Stimulated activated CD4-positive, alpha-beta T cell treated with anti-CD3 and anti-CD28 coated beads, Interleukin-12 subunit alpha, Interleukin-12 subunit beta, amount 100 ng/mL, for 4 hours (primary cell): Measurements from ENCODE around the gene ARHGEF11.

Experiments
- DNase-seq: peaks from one replicate; pipeline ENCODE4 v3.0.0-alpha.2; 2020

Gene ARHGEF11

DNA sequence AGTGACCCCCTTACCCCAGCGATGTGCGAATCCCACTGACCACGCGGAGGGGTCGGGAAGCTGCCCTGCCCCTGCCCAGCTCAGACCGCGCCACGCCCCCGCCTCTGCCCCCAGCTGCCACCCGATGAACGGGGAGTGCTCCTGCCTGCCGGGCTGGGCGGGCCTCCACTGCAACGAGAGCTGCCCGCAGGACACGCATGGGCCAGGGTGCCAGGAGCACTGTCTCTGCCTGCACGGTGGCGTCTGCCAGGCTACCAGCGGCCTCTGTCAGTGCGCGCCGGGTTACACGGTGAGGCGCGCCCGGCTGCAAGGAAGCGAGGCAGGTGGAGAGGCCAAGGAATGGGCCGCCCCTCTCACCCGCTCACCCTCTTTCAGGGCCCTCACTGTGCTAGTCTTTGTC lies 137.0 kb downstream of the ARHGEF11 start:
- no peak for DNase-seq

DNA sequence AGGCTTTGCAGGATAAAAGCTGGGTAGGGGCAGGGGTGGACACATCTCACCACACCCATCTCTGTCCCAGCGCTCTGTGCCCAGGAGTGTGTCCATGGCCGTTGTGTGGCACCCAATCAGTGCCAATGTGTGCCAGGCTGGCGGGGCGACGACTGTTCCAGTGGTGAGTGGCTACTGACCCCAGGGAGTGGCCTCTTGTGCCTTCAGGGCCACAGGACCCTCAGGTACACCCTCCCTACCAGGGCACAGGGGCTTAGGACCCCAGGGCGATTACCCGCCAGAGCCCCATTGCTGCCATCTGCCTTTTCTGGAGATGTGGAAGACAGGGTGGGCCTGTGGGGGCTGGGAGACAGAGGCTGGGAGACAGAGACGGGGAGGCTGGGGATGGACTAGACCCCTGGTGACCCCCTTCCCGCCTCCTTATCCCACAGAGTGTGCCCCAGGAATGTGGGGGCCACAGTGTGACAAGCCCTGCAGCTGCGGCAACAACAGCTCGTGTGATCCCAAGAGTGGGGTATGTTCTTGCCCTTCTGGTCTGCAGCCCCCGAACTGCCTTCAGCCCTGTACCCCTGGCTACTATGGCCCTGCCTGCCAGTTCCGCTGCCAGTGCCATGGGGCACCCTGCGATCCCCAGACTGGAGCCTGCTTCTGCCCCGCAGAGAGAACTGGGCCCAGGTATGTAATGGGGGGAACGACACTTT lies 139.2 kb downstream of the ARHGEF11 start:
- DNase-seq, result no peak

DNA sequence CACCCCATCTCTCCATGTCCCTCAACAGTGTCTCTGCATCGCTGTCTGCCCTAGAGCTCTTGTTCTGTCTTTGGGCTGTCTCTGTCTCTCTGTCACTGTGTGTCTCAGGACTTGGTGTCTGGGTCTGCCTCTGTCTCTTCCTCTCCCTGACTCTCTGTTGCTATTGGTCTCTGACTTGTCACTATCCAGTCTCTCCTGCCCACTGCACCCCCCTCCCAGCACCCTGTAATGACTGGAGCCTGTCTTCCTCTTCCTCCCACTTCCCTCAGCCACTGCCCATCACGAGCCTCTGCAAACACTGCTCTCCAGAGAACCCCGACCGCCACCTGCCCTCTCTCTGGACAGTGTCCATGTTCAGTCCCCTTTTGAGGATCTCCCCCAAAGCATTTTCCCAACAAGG lies 139.9 kb downstream of the ARHGEF11 start:
- DNase-seq, result no peak

DNA sequence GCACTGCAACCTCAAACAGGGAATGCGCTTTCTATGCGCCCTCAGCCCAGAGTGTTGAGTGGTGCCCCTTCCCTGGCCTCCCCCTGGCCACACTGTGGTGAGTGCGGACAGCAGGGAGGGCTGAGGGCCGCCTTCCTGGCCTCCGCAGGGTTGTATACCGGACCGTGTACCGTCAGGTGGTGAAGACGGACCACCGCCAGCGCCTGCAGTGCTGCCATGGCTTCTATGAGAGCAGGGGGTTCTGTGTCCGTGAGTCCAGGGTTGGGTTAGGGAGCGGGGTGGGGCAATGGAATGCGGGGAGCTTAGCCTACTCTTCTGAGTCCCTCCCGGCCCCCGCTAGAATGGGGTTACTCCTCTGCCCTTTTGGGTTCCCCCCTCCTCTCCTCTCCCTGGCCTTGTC lies 140.4 kb downstream of the ARHGEF11 start:
- no peak for DNase-seq

DNA sequence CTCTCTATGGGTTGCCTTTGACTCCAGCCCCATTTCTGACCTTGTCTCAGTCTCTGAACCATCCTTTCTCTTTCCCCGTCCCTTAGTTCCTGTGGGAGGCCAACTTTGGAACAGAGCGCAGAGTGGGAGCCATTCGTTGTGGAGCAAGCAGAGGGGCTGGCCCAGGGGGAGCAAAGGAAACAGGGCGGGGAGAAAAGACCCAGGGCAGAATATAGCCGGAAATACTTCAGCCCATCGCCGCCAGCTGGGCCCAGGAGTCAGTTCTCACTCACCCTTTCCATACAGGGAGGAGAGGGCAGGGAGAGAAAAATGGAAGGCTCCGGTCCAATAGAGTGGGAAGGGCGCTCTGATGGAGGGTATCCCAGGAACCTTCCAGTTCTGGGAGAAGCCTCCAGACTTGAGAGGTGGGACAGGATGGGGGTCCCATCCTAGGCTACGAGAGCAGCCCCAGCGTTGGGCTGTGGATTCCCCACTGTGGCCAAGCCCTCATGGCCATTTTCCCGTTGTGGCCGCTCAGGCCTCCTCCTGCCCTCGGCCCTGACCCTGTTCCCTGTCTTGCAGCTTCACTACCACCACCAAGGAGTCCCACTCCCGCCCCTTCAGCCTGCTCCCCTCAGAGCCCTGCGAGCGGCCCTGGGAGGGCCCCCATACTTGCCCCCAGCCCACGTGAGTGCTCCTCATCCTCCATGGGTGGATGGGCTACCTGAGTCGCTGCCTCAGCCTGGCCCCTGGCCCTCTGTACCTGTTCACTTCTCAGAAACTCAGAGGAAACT lies 141.2 kb downstream of the ARHGEF11 start:
- DNase-seq, result no peak

DNA sequence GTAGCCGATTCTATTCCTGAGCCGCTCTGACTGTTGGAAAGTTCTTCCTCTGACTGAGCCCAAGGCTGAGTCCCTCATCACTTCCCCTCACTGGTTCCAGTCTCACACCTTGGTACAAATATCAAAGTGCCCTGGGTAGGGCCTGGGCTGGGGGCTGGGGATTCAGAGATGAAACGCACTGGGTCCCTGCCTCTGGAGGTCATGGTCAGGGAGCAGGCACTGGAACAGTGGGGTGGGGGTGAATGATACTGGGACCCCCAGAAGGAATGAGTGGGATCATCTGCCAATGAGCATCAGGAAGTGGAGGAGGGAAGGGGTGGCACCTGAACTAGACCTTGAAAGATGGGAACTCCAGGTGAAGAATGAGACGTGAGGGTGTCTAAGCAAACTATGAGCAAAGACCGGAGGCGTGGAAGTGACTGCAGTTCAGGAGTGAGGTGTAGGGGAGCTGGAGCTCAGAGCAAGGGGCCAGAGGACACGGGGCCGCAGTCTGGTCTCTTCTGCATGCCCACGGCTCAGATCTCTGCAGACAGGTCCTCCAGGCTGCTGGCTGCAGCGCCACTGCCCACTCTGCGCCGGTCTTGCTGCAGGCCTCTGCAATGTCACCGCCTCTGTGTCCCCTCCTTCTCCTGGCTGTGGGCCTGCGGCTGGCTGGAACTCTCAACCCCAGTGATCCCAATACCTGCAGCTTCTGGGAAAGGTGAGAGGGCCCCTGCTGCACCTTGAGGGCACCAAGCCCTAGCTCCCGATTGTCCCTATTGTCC lies 142.0 kb downstream of the ARHGEF11 start:
- no peak for DNase-seq

DNA sequence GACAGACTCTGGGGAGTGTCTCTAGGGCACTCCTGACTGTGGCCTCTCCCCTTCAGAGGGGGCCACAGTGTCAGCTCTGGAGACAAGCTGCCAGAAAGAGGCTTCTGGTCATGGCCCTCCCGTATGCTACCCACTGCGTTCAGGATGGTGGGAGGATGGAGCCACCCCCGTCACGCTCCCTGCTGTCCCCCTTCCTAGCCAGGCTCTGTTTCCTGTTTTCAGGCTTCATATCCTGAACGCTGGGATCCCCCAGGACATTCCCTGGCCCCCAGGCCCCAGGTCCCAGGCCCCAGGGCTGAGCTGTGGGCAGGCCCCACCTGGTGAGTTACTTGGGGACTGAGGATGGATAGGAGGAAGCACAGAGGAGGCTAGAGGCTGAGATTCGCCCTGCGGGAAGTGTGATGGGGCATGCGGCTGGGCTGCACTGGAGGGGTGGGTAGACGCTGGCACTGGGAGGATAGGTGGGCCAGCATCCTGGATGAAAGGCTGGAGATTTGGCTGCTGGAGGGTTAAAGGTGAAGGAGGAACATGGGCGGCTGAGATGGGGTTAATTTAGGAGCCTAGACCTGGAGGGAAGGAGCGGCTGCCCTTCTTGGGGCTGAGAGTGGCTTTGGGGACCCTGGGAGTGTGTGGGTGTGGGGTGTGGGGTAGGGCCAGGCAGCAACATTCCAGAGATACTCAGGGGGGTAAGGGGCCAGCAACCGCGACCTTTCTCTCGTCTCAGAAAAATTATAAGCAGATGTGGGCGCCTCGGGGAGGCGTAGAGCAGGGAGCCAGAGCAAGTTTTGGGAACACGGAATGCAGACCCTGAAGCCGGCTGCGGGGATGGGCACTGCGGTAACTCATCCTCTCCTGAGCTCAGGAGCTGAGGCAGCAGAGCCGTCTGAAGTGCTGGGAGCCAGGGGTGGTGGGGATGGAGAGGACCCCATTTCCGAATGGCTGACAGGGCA lies 143.3 kb downstream of the ARHGEF11 start:
- no peak for DNase-seq

DNA sequence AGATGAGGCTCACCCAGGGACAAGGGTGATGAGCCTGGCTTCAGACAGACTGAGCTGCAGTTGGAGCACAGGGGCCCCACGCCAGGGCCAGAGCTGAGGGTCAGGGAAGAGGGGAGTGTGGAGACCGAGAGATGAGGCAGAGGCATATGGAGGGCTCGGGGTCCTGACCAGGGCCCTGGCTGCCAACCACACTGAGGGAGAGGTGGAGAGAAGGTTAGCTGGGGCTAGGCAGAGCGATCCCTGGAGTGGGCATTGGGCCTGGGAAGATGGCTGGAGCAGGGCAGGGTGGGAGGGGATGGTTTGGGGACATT lies 144.0 kb downstream of the ARHGEF11 start:
- no peak for DNase-seq

DNA sequence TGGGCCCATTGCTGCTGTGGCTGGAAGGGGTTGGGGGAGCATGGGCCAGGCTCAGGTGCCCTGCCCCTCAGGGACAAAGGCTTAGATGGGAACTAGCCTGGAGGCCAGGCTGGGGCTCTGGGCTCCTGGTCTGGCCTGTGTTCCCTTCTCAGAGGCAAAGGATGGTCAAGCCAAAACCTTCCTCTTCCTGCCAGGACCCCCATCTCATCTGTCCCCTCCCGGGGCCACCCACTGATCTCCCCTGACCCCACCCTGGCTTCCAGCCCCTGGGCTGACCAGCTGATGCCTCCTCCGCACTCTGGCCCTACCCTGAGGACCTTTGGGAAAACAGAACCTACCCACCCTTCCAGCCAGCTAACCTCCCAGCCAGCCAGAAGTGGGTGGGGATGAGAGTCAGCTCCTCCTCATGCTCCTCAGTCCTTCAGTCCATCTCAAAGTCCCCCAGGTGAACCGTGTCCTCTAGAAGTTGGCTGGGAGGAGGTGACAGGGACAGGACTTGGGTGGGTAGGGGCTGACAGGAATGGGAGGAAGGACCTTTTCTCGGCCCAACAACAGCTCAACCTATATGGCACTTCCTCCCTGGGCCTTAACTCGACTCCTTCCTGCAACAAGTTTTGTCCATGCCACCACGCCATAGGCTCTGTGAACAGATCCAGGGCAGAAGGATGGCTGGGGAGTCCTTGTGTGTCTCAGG lies 144.5 kb downstream of the ARHGEF11 start:
- DNase-seq, result no peak

DNA sequence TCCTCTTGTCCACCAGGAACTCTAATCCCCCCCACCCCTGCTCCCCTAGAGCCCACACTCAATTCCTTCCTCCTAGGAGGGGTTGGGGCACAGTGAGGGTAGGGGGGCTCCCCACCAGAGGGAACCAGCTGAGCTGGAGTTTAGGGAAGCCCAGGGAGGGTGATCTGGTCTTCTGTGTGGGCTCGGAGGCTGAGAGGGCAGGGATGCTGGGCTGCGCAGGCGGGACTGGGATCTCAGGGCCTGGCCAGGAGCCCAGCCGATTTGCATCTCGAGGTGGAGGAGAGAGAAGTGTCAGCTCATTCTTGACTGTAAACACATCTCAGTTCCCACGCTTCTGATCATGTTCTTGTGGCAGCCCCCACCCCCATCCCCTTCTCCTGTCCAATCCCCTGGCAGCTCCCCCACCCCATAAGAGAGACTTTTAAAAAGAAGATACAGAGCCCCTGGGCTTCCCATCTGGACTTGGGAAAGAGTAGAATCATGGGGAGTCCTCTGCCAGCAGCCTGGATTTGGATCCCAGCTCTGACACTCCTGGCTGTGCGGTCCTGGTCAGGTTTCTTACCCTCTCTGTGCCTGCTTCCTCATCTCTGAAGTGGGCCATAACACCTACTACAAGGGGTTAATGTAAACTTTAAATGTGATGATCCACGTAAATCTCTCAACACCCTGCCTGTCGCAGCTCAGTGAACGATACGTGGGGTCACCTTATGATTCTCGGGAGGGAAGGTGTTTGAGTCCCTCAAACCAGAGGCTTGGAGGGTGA lies 145.4 kb downstream of the ARHGEF11 start:
- no peak for DNase-seq

DNA sequence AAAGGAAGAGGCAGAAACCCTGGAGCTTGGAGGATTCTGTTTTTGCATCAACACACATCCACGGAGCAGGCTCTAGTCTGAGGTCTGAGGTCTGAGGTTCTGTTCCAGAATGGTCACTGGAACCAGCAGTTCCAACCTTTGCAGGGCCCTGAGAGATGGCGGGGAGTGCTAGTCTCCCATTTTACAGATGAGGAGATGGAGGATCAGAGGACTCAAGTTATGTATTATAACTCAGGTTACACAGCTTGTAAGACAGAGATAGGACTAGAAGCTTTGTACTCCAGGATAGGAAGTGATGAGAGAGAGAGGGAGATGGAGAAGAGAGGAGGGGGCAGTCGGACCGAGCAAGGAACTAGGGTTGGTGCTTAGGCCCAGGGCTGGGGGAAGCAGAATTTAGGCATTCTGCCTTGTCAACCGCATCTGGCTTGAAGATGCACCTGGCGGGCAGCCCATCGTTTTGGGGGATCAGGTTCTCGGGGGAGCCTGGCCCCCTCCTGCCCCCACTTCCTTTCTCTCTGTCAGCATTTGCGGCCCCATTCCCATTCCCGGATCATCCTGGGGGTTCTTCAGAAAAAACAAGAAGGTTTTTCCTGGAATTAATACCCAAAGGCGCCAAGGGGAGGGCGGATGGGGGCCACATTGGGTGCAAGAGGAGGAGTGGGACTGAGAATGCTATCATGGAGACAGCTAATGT lies 146.4 kb downstream of the ARHGEF11 start:
- DNase-seq, result no peak

DNA sequence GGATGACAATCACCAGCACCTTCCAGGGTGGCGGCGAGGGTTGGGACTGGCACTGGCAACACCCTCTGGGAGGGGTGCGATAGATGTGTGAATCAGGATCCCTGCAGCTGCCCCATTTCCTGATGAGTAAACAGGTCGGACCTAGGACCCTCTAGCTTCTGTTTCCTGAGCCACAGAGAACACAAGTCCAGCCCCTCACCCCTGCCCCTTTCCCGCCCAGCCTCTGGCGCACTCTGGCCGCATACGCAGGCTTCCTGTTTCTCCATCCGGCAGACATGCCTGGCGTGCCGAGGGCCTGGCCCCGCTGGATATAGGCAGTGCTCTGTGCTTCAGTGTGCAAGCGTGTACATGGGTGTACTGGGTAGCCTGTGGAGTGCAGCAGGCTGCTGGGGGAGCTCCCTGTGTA lies 147.4 kb downstream of the ARHGEF11 start:
- DNase-seq, result no peak

DNA sequence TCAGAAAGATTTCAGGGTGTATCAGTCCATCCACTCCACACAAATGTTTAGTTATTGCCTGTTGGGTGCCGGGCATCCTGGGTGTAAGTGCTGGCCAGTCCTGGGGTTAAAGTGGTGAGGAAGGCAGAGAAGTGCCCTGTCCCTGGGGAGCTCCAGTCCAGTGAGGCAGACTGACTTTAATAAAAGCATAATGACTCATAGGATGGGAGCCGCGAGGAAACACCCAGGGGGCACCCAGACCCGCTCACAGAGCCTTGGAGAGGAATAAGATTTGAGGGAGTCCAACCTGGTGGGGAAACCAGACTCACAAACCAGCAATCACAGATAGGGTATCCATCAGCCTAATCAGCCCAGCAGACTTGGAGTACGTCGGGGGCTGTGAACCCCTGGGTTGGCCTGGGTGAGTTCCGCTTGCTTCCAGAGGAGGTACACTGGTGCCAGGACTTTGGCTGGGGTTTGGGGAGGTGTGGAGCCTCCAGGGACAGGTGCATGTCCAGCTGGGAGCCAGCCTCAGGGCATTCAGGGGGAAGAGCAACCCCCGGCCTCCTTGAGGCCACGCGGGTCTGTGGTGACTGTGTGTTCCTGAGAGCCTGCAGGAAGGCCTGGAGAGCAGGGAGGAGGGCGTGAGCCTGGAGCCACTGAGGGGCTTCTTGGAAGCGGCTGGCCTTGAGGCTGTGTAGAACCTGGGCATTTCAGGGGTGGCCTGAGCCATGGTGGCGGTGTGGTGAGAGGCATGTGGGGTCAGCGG lies 148.3 kb downstream of the ARHGEF11 start:
- DNase-seq, result no peak

DNA sequence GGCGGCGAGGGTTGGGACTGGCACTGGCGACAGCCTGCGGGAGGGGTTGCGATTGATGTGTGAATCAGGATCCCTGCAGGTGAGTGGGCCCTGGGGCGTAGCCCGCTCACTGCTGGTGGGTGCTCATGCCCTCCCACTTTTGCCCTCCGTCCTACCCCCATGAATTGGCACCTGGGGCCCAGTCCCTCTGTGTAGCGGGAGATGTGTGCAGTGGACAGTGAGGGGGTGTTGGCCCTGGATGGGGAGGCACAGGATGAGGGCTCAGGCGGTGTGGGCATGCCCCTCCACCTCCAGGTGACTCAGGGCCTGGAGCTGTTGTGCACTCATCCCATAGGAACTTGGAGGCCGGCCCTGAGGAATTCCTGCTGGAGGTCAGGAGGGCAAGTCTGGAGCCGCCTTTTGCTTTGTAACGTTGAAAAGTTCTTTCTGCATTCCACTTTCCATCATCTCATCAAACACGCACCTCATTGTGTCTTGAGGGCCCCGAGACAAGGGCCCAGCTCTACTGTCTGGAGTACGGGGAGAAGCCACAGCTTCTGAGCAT lies 149.0 kb downstream of the ARHGEF11 start:
- DNase-seq, result no peak

DNA sequence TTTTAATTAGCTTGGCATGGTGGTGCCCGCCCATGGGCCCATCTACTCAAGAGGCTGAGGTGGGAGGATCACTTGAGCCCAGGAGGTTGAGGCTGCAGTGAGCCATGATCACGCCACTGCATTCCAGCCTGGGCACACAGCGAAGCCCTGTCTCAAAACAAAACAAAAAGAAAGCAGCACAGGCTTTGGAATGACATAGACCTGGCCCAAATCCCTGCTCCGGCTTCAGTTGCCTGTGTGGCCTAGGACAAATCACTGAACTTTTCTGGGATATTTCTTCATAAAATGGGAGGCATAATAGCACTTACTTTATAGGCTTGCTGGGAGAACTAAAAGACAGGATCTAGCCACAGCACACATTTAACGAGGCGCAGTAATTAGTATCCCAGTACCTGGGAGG lies 149.6 kb downstream of the ARHGEF11 start:
- no peak for DNase-seq

DNA sequence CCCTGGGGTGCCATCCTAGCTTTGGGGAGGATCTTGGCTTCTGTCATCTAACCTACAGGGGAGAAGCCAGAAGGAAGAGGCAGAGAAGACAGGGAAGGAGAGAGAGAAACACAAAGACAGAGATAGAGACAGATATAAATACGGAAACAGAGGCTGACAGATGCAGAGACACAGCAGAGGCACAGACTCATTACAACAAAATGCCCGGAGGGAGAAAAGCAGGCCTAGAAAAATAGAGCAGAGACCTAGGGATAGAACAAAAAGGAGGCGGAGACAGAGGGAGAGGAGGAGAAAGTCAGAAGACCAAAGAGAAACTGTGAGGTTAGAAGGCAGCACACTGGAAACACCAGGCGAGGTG lies 150.1 kb downstream of the ARHGEF11 start:
- DNase-seq, result no peak

DNA sequence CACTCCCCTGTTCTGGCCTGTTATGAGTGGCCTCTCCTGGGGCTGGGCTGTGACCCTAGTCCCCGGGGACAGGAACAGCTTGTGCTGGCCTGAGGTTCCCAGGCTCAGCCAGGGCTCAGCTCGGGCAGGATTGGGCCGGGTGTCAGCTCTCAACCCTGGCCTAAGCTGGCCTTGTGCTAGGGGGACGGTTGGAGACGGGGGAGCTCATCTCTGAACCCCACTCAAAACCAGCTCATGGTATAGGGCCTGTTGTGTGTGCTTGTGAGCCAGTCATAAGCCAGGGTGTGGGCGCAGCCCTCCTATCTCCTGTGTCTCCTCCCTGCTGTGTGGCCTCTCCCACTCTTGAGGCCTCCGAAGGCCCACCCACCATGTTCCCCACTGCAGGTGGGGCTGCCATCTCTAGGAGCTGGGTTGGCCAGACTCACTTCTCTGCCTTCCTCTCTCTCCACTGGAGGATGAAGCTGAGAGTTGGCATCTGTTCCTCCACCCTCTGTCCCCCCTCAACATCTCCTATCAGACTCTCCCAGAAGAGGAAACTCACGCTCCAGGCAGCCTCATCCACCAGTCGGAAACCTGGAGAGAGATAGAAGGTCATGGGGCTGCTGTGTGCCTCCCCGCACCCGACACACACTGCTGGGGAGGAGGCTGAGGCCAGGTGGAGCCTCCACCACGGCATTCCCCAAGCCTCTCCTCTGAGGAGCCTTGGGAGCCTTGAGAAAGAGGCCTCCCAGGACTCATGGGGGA lies 150.7 kb downstream of the ARHGEF11 start:
- no peak for DNase-seq

DNA sequence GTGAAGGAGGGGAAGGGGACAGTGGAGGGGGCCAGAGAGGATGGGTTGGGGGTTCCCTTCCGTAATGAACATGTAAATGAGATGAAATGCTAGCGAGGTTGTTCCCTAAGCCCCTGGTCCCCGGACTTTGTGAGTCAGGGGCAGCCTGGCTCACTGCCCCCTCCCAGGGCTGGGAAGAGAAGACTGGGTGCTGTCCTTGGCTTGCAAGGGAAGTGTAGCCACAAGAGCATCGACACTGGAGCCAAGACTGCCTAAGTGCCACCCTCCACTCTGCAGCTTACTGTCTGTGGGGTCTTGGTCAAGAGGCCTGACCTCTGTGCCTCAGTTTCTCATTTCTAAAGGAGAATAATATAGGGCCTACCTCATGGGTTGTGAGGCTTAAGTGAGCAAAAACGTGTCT lies 151.5 kb downstream of the ARHGEF11 start:
- DNase-seq, result no peak
